Subcutaneous adipose tissue (tissue), 4 donors: ENCODE measurements around the gene IQGAP1. TPM values are rescaled to one million over a fixed set of nuclear protein-coding genes. Genes with fewer than 3 reads are reported as not detected.

Experiments used
- total RNA-seq, 4 donors: library from RNA; depleted of rRNA; stranded (reverse); fragments of >200 nt; gene quantifications; one replicate each; pipeline ENCODE4 v1.1.0, GENCODE V29; 2016
- TF ChIP-seq, protein P1 (sequence below): fragments of 450-650 bp; IDR thresholded peaks from one replicate; pipeline ENCODE4 v1.5.1; 2016; ENCODE audit warnings: low read depth, mild to moderate bottlenecking, control low read depth, antibody characterized with exemption, moderate library complexity

The IQGAP1 gene
- total RNA-seq, 4 donors from 2014 or later: 279 to 493 (median 310) TPM

DNA sequence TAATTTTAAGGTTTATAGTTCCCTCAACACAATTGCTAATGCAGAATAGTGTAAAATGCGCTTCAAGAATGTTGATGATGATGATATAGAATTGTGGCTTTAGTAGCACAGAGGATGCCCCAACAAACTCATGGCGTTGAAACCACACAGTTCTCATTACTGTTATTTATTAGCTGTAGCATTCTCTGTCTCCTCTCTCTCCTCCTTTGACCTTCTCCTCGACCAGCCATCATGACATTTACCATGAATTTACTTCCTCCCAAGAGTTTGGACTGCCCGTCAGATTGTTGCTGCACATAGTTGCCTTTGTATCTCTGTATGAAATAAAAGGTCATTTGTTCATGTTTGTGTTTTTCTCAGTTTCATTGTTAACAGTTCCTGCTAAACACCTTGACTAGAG is 113.9 kb downstream of the IQGAP1 start:
- TF ChIP-seq, protein P1, sequence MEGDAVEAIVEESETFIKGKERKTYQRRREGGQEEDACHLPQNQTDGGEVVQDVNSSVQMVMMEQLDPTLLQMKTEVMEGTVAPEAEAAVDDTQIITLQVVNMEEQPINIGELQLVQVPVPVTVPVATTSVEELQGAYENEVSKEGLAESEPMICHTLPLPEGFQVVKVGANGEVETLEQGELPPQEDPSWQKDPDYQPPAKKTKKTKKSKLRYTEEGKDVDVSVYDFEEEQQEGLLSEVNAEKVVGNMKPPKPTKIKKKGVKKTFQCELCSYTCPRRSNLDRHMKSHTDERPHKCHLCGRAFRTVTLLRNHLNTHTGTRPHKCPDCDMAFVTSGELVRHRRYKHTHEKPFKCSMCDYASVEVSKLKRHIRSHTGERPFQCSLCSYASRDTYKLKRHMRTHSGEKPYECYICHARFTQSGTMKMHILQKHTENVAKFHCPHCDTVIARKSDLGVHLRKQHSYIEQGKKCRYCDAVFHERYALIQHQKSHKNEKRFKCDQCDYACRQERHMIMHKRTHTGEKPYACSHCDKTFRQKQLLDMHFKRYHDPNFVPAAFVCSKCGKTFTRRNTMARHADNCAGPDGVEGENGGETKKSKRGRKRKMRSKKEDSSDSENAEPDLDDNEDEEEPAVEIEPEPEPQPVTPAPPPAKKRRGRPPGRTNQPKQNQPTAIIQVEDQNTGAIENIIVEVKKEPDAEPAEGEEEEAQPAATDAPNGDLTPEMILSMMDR: no peak

DNA sequence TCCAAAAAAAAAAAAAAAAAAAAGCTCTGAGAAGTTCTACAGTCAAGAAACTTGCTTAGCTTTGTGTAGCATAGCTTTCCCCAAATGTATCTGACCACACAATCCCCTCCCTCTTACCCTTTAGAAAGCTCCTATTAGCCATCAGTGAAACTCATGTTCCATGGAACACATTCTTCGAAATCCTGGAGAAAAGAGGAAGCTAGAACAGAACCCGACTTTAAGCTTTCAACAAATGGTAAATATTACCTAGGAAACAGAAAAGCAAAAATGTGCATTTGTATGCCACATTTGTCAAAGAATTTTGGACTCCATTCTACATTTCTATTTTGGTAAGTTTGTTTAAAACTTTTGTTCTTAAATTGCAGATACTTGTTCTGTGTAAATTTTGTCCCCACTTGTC is 124.2 kb downstream of the IQGAP1 start:
- TF ChIP-seq, protein P1: no peak

DNA sequence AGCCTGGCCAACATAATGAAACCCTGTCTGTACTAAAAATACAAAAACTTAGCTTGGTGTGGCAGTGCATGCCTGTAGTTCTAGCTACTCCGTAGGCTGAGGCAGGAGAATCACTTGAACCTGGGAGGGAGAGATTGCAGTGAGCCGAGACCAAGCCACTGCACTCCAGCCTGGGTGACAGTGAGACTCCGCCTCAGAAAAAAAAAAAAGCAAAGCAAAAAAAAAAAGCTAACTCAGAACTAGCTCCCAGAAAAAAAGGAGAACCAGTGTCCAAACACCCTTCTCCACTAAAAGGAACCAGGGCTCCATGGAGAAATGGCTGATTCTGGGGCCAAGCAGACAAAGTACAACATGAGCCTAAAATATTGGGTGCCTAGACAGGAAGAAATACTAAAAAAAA is 124.9 kb downstream of the IQGAP1 start:
- TF ChIP-seq, protein P1: no peak

DNA sequence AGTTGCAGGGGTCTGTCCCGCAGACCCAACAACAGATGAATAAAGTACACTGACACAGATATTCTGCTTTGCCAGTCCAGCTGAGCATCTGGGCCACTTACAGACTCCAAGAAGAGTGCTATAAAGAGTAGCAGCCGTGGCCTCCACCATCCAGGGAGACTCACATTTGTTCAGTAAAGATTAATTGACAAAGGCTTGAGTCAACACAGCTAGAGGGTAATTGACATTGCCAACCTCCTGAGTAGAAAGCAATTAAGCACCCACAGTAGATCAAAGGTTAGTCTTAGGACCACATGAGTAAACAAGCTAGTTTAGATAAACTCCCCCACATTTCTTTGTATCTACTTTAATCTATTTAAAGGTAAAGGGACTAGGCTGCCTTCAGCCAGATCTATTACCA is 125.4 kb downstream of the IQGAP1 start:
- TF ChIP-seq, protein P1: no peak

DNA sequence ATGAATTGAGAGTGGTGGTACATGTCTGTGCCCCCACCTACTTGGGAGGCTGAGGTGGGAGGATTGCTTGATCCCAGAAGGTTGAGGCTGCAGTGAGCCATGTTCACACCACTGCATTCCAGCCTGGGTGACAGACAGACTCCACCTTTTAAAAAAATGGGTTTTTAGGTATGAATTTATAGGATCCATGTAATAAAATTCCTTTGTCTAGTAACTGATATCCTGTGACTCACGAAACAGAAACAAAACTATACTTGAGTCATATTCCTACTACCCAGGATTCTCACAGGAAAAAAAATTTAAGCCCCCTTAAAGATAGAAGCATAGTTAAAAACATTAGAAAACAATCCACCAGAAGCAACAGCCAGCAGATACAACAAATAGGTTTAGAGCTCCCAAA is 131.6 kb downstream of the IQGAP1 start:
- TF ChIP-seq, protein P1: no peak

DNA sequence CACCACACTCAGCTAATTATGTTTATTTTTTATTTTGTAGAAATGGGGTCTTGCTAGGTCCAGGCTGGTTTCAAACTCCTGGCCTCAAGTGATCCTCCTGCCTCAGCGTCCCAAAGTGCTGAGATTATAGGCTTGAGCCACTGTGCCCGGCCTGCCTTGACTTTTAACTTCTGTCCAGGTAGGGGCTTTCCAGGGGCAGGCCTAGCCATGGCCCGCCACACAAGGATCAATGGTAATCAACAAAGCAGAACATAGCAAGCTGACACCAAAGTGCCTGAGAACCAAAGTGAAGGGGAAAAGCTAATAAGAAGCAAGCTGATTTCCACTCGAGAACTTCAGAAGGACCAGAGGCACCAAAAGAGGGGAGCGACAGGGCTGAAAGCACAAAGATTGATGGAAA is 132.3 kb downstream of the IQGAP1 start:
- TF ChIP-seq, protein P1: no peak

DNA sequence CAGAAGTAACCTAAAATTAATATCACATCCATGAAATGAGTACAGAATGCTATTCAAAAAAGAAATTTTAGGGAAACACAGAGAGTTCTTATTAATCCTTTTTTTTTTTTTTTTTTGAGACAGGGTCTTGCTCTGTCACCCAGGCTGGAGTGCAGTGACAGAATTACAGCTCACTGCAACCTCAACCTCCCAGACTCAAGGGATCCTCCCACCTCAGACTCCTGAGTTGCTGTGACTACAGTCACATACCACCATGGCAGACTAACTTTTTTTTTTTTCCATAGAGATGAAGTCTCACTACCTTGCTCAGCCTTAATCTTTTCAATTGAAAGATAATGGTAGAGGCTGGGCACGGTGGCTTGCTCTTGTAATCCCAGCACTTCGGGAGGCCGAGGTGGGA is 135.3 kb downstream of the IQGAP1 start:
- TF ChIP-seq, protein P1: no peak
